ENCODE measurements around the gene GDF9. TPM values are rescaled to one million over a fixed set of nuclear protein-coding genes. Genes with fewer than 3 reads are reported as not detected.

Gene GDF9
- total RNA-seq, 3 donors from 2014 or later: 0.28 to 0.41 (median 0.36) TPM

GRCh38 chr5:132836852-132837251 is 29.4 kb downstream of the GDF9 start:
- Histone ChIP-seq H3K36me3 (ENCODE audit: low read depth) (no peaks in the 10 kb centered on the region), H3K4me1 (ENCODE audit: low read depth) (peaks cover 44% of the 10 kb centered on the region), H3K4me3 (no peak overlapping the region), H3K9me3 (no peaks in the 10 kb centered on the region)
- no peak for ATAC-seq
- no peak for TF ChIP-seq CTCF (IDR thresholded peaks at IDR 0.05)
- intact Hi-C loops (cut with DNase I, micrococcal nuclease): no loop called here
- no peak for DNase-seq

GRCh38 chr5:132834057-132834456 is 32.2 kb downstream of the GDF9 start:
- no peak for ATAC-seq
- Histone ChIP-seq H3K4me1 (ENCODE audit: low read depth) (peaks cover 27% of the 10 kb centered on the region), H3K9me3 (no peaks in the 10 kb centered on the region), H3K36me3 (ENCODE audit: low read depth) (no peaks in the 10 kb centered on the region), H3K4me3 (no peak overlapping the region)
- no peak for TF ChIP-seq CTCF (IDR thresholded peaks at IDR 0.05)
- DNase-seq: no peak
- intact Hi-C loops (cut with DNase I, micrococcal nuclease): no loop called here

GRCh38 chr5:132832612-132833011 is 33.7 kb downstream of the GDF9 start:
- Histone ChIP-seq H3K4me3 (no peak overlapping the region), H3K4me1 (ENCODE audit: low read depth) (peaks cover 21% of the 10 kb centered on the region), H3K9me3 (no peaks in the 10 kb centered on the region), H3K36me3 (ENCODE audit: low read depth) (no peaks in the 10 kb centered on the region)
- no peak for TF ChIP-seq CTCF (IDR thresholded peaks at IDR 0.05)
- no peak for ATAC-seq
- DNase-seq: no peak
- intact Hi-C loops (cut with DNase I, micrococcal nuclease): no loop called here

- no peak for TF ChIP-seq CTCF (IDR thresholded peaks at IDR 0.05)
- ATAC-seq (peak; percentile 35), DNase-seq (peak in 2 of 3 donors; percentile 66 to 76)
- Histone ChIP-seq H3K4me3 (no peak overlapping the region), H3K4me1 (ENCODE audit: low read depth) (peaks cover 14% of the 10 kb centered on the region), H3K36me3 (ENCODE audit: low read depth) (no peaks in the 10 kb centered on the region), H3K9me3 (no peaks in the 10 kb centered on the region)
- intact Hi-C loops (cut with DNase I, micrococcal nuclease): no loop called here
Measured at GRCh38 chr5:132831095-132831860, 35.0 kb downstream of the GDF9 start.

- ATAC-seq (peak; percentile 85), DNase-seq (peak; percentile 79 to 89 (median 83))
- Histone ChIP-seq H3K9me3 (no peaks in the 10 kb centered on the region), H3K36me3 (ENCODE audit: low read depth) (no peaks in the 10 kb centered on the region), H3K4me3 (peak within 1 kb of the TSS; percentile 63), H3K4me1 (ENCODE audit: low read depth) (peaks cover 11% of the 10 kb centered on the region)
- intact Hi-C loops (cut with DNase I, micrococcal nuclease): no loop called here
- no peak for TF ChIP-seq CTCF (IDR thresholded peaks at IDR 0.05)
Measured at GRCh38 chr5:132830436-132831094, 35.7 kb downstream of the GDF9 start, which contains the start of gene SHROOM1. SHROOM1 (minus strand) TSS chr5:132830647; CDS start chr5:132826140, 4,507 bp downstream.

Measured in mucosa of descending colon (tissue), 3 donors.